ENCODE data around the gene SIK3. TPM values are rescaled to one million over a fixed set of nuclear protein-coding genes. Genes with fewer than 3 reads are reported as not detected.
A peak's percentile ranks its signal among the peaks of the same experiment; 100 is the strongest.

Gene SIK3
- total and polyA plus RNA-seq, 2 experiments from 2014 or later: 6.1 to 33.9 TPM

DNA sequence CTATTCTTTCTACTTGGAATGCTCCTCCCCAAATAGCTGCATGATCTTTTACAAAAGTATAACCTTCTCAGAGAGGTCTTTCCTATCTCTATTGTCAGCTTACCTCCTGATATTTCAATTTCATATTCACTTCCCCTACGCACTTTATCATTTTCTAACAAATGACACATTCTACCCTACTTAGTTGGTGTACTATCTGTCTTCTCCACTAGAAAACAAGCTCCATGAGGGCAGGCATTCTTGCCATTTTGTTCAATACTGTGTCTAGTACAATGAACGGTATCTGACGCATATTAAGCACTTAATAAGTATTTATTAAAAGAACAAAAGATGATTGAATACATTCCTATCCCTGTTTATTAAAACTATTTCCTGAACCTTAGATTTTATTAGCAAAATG lies 164.3 kb downstream of the SIK3 start:
- DNase-seq (ENCODE audit: low spot score) (no peak), ATAC-seq (no peak)
- no peak overlapping the region for H3K27ac Mint-ChIP-seq
- no peaks in the 10 kb centered on the region for H3K9me3 Mint-ChIP-seq
- no peak overlapping the region for H2AFZ ChIP-seq
- H3F3A ChIP-seq (replicated peaks; ENCODE audit: low read depth): no peaks in the 10 kb centered on the region
- peaks cover 23% of the 10 kb centered on the region for H3K4me1 Mint-ChIP-seq
- no peaks in the 10 kb centered on the region for H3K27me3 ChIP-seq (ENCODE audit: insufficient read depth)
- no peak overlapping the region for H3K4me3 ChIP-seq
- no peaks in the 10 kb centered on the region for H3K9me2 ChIP-seq (ENCODE audit: insufficient read depth)
- peaks cover 24% of the 10 kb centered on the region for H3K4me1 ChIP-seq (ENCODE audit: insufficient read depth)
- no peaks in the 10 kb centered on the region for H3K36me3 Mint-ChIP-seq (ENCODE audit: low read depth)
- H3K27ac ChIP-seq (ENCODE audit: low read depth): no peak overlapping the region
- peaks cover 3% of the 10 kb centered on the region for H3K27me3 Mint-ChIP-seq (ENCODE audit: insufficient read depth, low read depth, poor library complexity)
- no peaks in the 10 kb centered on the region for H3K79me2 ChIP-seq (replicated peaks; ENCODE audit: insufficient read depth)
- 0 out of 2 replicates have a peak, but pooled peaks cover 3% of the 10 kb centered on the region for H4K20me1 ChIP-seq (replicated peaks; ENCODE audit: insufficient read depth)
- TF ChIP-seq POLR2AphosphoS5 (IDR thresholded peaks at IDR 0.05; ENCODE audit: low read depth) (no peak), NANOG (IDR thresholded peaks at IDR 0.05; ENCODE audit: borderline replicate concordance) (no peak)
- TF ChIP-seq, protein P1, sequence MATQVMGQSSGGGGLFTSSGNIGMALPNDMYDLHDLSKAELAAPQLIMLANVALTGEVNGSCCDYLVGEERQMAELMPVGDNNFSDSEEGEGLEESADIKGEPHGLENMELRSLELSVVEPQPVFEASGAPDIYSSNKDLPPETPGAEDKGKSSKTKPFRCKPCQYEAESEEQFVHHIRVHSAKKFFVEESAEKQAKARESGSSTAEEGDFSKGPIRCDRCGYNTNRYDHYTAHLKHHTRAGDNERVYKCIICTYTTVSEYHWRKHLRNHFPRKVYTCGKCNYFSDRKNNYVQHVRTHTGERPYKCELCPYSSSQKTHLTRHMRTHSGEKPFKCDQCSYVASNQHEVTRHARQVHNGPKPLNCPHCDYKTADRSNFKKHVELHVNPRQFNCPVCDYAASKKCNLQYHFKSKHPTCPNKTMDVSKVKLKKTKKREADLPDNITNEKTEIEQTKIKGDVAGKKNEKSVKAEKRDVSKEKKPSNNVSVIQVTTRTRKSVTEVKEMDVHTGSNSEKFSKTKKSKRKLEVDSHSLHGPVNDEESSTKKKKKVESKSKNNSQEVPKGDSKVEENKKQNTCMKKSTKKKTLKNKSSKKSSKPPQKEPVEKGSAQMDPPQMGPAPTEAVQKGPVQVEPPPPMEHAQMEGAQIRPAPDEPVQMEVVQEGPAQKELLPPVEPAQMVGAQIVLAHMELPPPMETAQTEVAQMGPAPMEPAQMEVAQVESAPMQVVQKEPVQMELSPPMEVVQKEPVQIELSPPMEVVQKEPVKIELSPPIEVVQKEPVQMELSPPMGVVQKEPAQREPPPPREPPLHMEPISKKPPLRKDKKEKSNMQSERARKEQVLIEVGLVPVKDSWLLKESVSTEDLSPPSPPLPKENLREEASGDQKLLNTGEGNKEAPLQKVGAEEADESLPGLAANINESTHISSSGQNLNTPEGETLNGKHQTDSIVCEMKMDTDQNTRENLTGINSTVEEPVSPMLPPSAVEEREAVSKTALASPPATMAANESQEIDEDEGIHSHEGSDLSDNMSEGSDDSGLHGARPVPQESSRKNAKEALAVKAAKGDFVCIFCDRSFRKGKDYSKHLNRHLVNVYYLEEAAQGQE (IDR thresholded peaks at IDR 0.05; ENCODE audit: unreplicated experiment): no peak
- H3K4me3 Mint-ChIP-seq: no peak overlapping the region
- no peak overlapping the region for H3K4me2 ChIP-seq
- H3K36me3 ChIP-seq (ENCODE audit: insufficient read depth): no peaks in the 10 kb centered on the region

DNA sequence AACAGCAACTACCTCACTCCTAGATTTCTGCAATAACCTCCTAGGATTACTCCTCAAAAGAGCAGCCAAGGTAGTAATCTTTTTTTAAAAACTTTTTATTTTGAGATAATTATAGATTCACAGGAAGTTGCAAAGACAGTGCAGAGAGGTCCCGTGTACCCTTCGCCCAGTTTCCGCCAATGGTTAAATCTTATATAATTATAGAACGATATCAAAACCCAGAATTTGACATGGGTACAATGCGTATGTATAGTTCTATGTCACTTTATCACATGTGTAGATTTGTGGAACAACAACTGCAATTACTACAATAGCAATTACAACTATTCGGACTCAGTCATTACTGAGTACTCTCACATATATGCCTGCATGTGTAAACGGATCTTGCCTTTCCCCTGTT lies 166.0 kb downstream of the SIK3 start:
- no peaks in the 10 kb centered on the region for H3K9me2 ChIP-seq (ENCODE audit: insufficient read depth)
- DNase-seq (ENCODE audit: low spot score) (no peak), ATAC-seq (no peak)
- Mint-ChIP-seq H3K4me1 (peaks cover 23% of the 10 kb centered on the region), H3K4me3 (no peak overlapping the region), H3K27ac (no peak overlapping the region; the same call in 1 of the 2 replicates), H3K27me3 (ENCODE audit: insufficient read depth, low read depth, poor library complexity) (peaks cover 3% of the 10 kb centered on the region), H3K36me3 (ENCODE audit: low read depth) (peaks cover 1% of the 10 kb centered on the region; the same call in 2 of the 3 replicates), H3K9me3 (no peaks in the 10 kb centered on the region)
- H3K79me2 ChIP-seq (replicated peaks; ENCODE audit: insufficient read depth): no peaks in the 10 kb centered on the region
- peaks cover 6% of the 10 kb centered on the region; the same call in 1 of the 2 replicates for H4K20me1 ChIP-seq (replicated peaks; ENCODE audit: insufficient read depth)
- H3K36me3 ChIP-seq (ENCODE audit: insufficient read depth): no peaks in the 10 kb centered on the region
- peaks cover 24% of the 10 kb centered on the region for H3K4me1 ChIP-seq (ENCODE audit: insufficient read depth)
- H3F3A ChIP-seq (replicated peaks; ENCODE audit: low read depth): no peaks in the 10 kb centered on the region
- H3K4me2 ChIP-seq: no peak overlapping the region
- H2AFZ ChIP-seq: no peak overlapping the region
- H3K27ac ChIP-seq (ENCODE audit: low read depth): peak overlapping the region; percentile 28; the same call in 1 of the 2 replicates
- H3K4me3 ChIP-seq: no peak overlapping the region
- TF ChIP-seq ZNF114 (CRISPR knock-in tag; IDR thresholded peaks at IDR 0.05): no peak
- TF ChIP-seq, protein P2, sequence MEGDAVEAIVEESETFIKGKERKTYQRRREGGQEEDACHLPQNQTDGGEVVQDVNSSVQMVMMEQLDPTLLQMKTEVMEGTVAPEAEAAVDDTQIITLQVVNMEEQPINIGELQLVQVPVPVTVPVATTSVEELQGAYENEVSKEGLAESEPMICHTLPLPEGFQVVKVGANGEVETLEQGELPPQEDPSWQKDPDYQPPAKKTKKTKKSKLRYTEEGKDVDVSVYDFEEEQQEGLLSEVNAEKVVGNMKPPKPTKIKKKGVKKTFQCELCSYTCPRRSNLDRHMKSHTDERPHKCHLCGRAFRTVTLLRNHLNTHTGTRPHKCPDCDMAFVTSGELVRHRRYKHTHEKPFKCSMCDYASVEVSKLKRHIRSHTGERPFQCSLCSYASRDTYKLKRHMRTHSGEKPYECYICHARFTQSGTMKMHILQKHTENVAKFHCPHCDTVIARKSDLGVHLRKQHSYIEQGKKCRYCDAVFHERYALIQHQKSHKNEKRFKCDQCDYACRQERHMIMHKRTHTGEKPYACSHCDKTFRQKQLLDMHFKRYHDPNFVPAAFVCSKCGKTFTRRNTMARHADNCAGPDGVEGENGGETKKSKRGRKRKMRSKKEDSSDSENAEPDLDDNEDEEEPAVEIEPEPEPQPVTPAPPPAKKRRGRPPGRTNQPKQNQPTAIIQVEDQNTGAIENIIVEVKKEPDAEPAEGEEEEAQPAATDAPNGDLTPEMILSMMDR (conservative IDR thresholded peaks at IDR 0.05; ENCODE audit: low read depth in 2 of 2): no peak
- TF ChIP-seq, protein P1 (IDR thresholded peaks at IDR 0.05; ENCODE audit: unreplicated experiment): no peak
- H3K27me3 ChIP-seq (ENCODE audit: insufficient read depth): no peaks in the 10 kb centered on the region

All from GM23338 (cell line).